Adrenal gland (tissue), 5 donors: ENCODE data around the gene PCDHGA5.

Experiments
- CTCF ChIP-seq, 6 experiments: fragments of 450-650 bp in 4 of 6; fragments of 200-600 bp in 2 of 6; sonication (generic) in 1 of 6; IDR thresholded peaks; 1 replicate in 5 of 6; 2 replicates in 1 of 6; pipeline versions ENCODE4 v1.5.1 to v1.8.0; 2016 to 2021; ENCODE audit warnings: antibody characterized with exemption in 6 of 6, mild to moderate bottlenecking in 2 of 6, moderate library complexity in 1 of 6
- POLR2A ChIP-seq, 2 donors: fragments of 450-650 bp; IDR thresholded peaks; one replicate each; pipeline ENCODE4 v1.6.1; 2017; ENCODE audit warnings: antibody characterized with exemption in 2 of 2, mild to moderate bottlenecking in 2 of 2, moderate library complexity in 1 of 2
- donor health status: DM: no; HTN: no; CAD: no.

- TF ChIP-seq CTCF (IDR thresholded peaks at IDR 0.05) (no peak), POLR2A (IDR thresholded peaks at IDR 0.05) (no peak)
Measured at GRCh38 chr5:141403387-141403786, 39.4 kb downstream of the PCDHGA5 start.
